ENCODE data around the gene WDCP. TPM values are rescaled to one million over a fixed set of nuclear protein-coding genes. Genes with fewer than 3 reads are reported as not detected.

Gene WDCP
- total RNA-seq, 1 experiment from 2014 or later: 19.9 TPM

GRCh38 chr2:24083567-24084385, 36.6 kb upstream of the WDCP start:
- H3K9me2 ChIP-seq (ENCODE audit: insufficient read depth): no peaks in the 10 kb centered on the region
- ATAC-seq: peak; percentile 74
- ChIA-PET RAD21 (ENCODE audit: low non-redundant PET in 1 of 2, low total read pairs in 2 of 2, uncharacterized antibody in 2 of 2, unreplicated experiment in 2 of 2) (interaction anchor here (1.0 to 1.8 kb wide), 2 partner anchors 157 kb away, joined by 5 to 9 read pairs; partner anchors contain the start of gene ATAD2B (in 2 of the 2)), CTCF (interaction anchor here (1.0 to 3.4 kb wide), 13 partner anchors 7 to 300 kb away, joined by 3 to 29 read pairs (median 5); partner anchors contain the start of genes ATAD2B and SF3B6), POLR2A (interaction anchor here (0.7 to 3.3 kb wide), 10 partner anchors 7 to 259 kb away, joined by 3 to 19 read pairs (median 4); partner anchors contain the start of genes ATAD2B, FAM228B, SF3B6 and WDCP)
- no peaks in the 10 kb centered on the region for H4K20me1 ChIP-seq (ENCODE audit: insufficient read depth)
- TF ChIP-seq POLR2AphosphoS5 (IDR thresholded peaks at IDR 0.05; ENCODE audit: low read depth, low read length) (peak; percentile 33), YY1 (IDR thresholded peaks at IDR 0.05; ENCODE audit: extremely low read depth, insufficient replicate concordance, low read depth, low read length) (peak; percentile 71), POLR2A (IDR thresholded peaks at IDR 0.05; ENCODE audit: borderline replicate concordance, extremely low read depth, insufficient read depth, insufficient read length) (no peak), SIN3A (IDR thresholded peaks at IDR 0.05; ENCODE audit: low read depth) (no peak), REST (IDR thresholded peaks at IDR 0.05; ENCODE audit: low read depth) (no peak)
- H2AFZ ChIP-seq (ENCODE audit: low read depth, low read length, poor library complexity, severe bottlenecking): peak overlapping the region; percentile 88
- H3K27me3 ChIP-seq (ENCODE audit: insufficient read depth, low read length): no peaks in the 10 kb centered on the region
- H3K9me3 ChIP-seq (ENCODE audit: control insufficient read depth in 1 of 2, insufficient read depth in 1 of 2, low read depth in 1 of 2, low read length in 2 of 2): no peaks in the 10 kb centered on the region
- peaks cover 11 to 20% of the 10 kb centered on the region in 2 experiments for H3K4me1 ChIP-seq (ENCODE audit: control insufficient read depth in 1 of 2, insufficient read depth in 2 of 2, low read length in 2 of 2)
- no peaks in the 10 kb centered on the region; a peak in 1 of 4 replicates for H3K36me3 ChIP-seq (ENCODE audit: control insufficient read depth in 1 of 2, insufficient read depth in 2 of 2, low read length in 2 of 2)
- peak; percentile 76 for DNase-seq (ENCODE audit: low read depth, low spot score)
- peak overlapping the region; percentile 71 to 72 for H3K4me3 ChIP-seq (replicated peaks in 1 of 2; ENCODE audit: low read depth in 1 of 2, low read length in 2 of 2)
- H3K9ac ChIP-seq (ENCODE audit: low read length): peak overlapping the region; percentile 68
- intact Hi-C loops (cut with micrococcal nuclease): loop anchor here (1.0 to 5.0 kb wide), 7 partner anchors 7 to 299 kb away; partner anchors contain the start of genes ATAD2B, FAM228B, PFN4 and SF3B6
- H3K4me2 ChIP-seq (ENCODE audit: low read length): peak overlapping the region; percentile 83
- peak overlapping the region; percentile 95 for H3K27ac ChIP-seq (ENCODE audit: low read depth, low read length)
- H3K79me2 ChIP-seq (ENCODE audit: insufficient read depth, low read length): no peaks in the 10 kb centered on the region
- BruUV-seq (replicated peaks): no TSS peak

Data from HCT116 (cell line).